K562 (cell line): ENCODE measurements around the gene ORC2. TPM values are rescaled to one million over a fixed set of nuclear protein-coding genes. Genes with fewer than 3 reads are reported as not detected.
A peak's percentile ranks its signal among the peaks of the same experiment; 100 is the strongest.

Experiments used
- ATF2 ChIP-seq: sonication (generic); formaldehyde crosslinking; IDR thresholded peaks from 2 replicates; pipeline ENCODE4 v1.8.1; 2022; ENCODE audit warnings: missing genetic modification reagents
- CBX2 ChIP-seq: fragments of 200-600 bp; sonication (generic); IDR thresholded peaks from one replicate; pipeline ENCODE4 v1.6.1; 2012; ENCODE audit warnings: mild to moderate bottlenecking, low read length, inconsistent platforms; ENCODE audit not compliant: insufficient read depth, poor library complexity, severe bottlenecking
- HMG20B ChIP-seq: fragments of 250-450 bp; sonication (Bioruptor Pico); IDR thresholded peaks from 2 replicates; pipeline ENCODE4 v1.5.0; 2021; ENCODE audit warnings: mild to moderate bottlenecking
- IFI16 ChIP-seq: fragments of 250-450 bp; sonication (Bioruptor Pico); IDR thresholded peaks from 2 replicates; pipeline ENCODE4 v2.1.2; 2022; ENCODE audit warnings: mild to moderate bottlenecking, inconsistent platforms
- KDM4B ChIP-seq, 2 experiments: fragments of 450-650 bp in 1 of 2; sonication (generic) in 1 of 2; IDR thresholded peaks; 2 replicates each; pipeline ENCODE4 v1.6.1; 2016 to 2017; ENCODE audit warnings: borderline replicate concordance in 2 of 2, antibody characterized with exemption in 1 of 2, low read depth in 1 of 2, mild to moderate bottlenecking in 1 of 2
- MEF2A ChIP-seq: IDR thresholded peaks from 2 replicates; pipeline ENCODE4 v1.6.1; 2011; ENCODE audit warnings: low read depth, mild to moderate bottlenecking, low read length, moderate library complexity; ENCODE audit not compliant: control insufficient read depth
- MYBL2 ChIP-seq, 2 experiments: fragments of 450-650 bp in 1 of 2; sonication (generic) in 1 of 2; formaldehyde crosslinking in 1 of 2; IDR thresholded peaks; 2 replicates each; pipeline versions ENCODE4 v1.6.1 to v1.8.1; 2017 to 2022; ENCODE audit warnings: borderline replicate concordance in 1 of 2, inconsistent platforms in 1 of 2, low read depth in 1 of 2, mild to moderate bottlenecking in 1 of 2, missing genetic modification reagents in 1 of 2, moderate library complexity in 1 of 2
- RAD21 ChIP-seq, 2 experiments: fragments of 250-450 bp in 1 of 2; fragments of 450-650 bp in 1 of 2; sonication (Bioruptor Pico) in 1 of 2; formaldehyde crosslinking in 1 of 2; IDR thresholded peaks in 1 of 2; conservative IDR thresholded peaks in 1 of 2; 2 replicates each; pipeline versions ENCODE4 v1.4.0 to v1.8.0; 2020 to 2022; ENCODE audit warnings: mild to moderate bottlenecking in 2 of 2, moderate library complexity in 1 of 2
- RBM15 ChIP-seq: fragments of 200-400 bp; formaldehyde crosslinking; IDR thresholded peaks from 2 replicates; pipeline ENCODE4 v1.6.1; 2018; ENCODE audit warnings: mild to moderate bottlenecking, low read length, moderate library complexity; ENCODE audit not compliant: insufficient read depth
- ZBTB11 ChIP-seq, 3 experiments: fragments of 200-800 bp in 1 of 3; fragments of 250-450 bp in 1 of 3; fragments of 450-650 bp in 1 of 3; sonication (Bioruptor Pico) in 1 of 3; sonication (Bioruptor generic) in 1 of 3; formaldehyde crosslinking in 1 of 3; IDR thresholded peaks; 2 replicates each; pipeline versions ENCODE4 v1.6.1 to v1.8.0; 2016 to 2022; ENCODE audit warnings: mild to moderate bottlenecking in 2 of 3, missing genetic modification characterization in 2 of 3, missing compliant biosample characterization in 1 of 3, moderate library complexity in 1 of 3
- ZC3H4 ChIP-seq: sonication (generic); formaldehyde crosslinking; IDR thresholded peaks from 2 replicates; pipeline ENCODE4 v1.9.0; 2021; ENCODE audit warnings: missing genetic modification reagents, borderline replicate concordance
- ZNF239 ChIP-seq: fragments of 250-450 bp; sonication (Bioruptor Pico); IDR thresholded peaks from 2 replicates; pipeline ENCODE4 v1.4.0; 2020; ENCODE audit warnings: mild to moderate bottlenecking
- ZNF280A ChIP-seq: fragments of 450-650 bp; IDR thresholded peaks from 2 replicates; pipeline ENCODE4 v1.6.1; 2018; ENCODE audit warnings: mild to moderate bottlenecking, low read depth; ENCODE audit not compliant: partially characterized antibody
- ZNF398 ChIP-seq: fragments of 250-450 bp; sonication (Bioruptor Pico); IDR thresholded peaks from 2 replicates; pipeline ENCODE4 v1.8.0; 2021; ENCODE audit warnings: moderate library complexity, mild to moderate bottlenecking, inconsistent platforms
- ZNF764 ChIP-seq: fragments of 250-450 bp; sonication (Bioruptor Pico); IDR thresholded peaks from 2 replicates; pipeline ENCODE4 v1.4.0; 2020; ENCODE audit warnings: low read depth, mild to moderate bottlenecking, moderate library complexity
- polyA plus RNA-seq, 8 experiments: library from polyadenylated mRNA; depleted of rRNA in 4 of 8; stranded (reverse) in 5 of 8; unstranded in 3 of 8; fragments of >200 nt; fragmentation: Nextera tagmentation in 2 of 8; fragmentation: Illumina TruSeq in 1 of 8; extraction: Ambion mirVana in 2 of 8; extraction: Trizol in 1 of 8; gene quantifications; 2 replicates each; pipeline versions ENCODE4 v1.2.1 to v1.2.3, GENCODE V29; 2011 to 2014; ENCODE audit warnings: inconsistent platforms in 1 of 8, missing spikeins in 1 of 8
- total RNA-seq, 7 experiments: library from RNA; depleted of rRNA in 6 of 7; stranded (reverse); fragments of >200 nt in 6 of 7; fragmentation: Illumina TruSeq in 2 of 7; extraction: Trizol in 2 of 7; gene quantifications; 2 replicates each; pipeline versions ENCODE4 v1.2.1 to v1.2.3, GENCODE V29; 2011 to 2021; ENCODE audit warnings: low replicate concordance in 1 of 7

Gene ORC2
- total and polyA plus RNA-seq, 9 of the 15 experiments (the other 6 are each of a cell fraction or from before 2014, with no cell fraction given): 5.6 to 41.1 (median 19.0) TPM

- TF ChIP-seq ATF2 (CRISPR knock-in tag) (no peak), CBX2 (no peak), MEF2A (no peak), MYBL2 (IDR thresholded peaks at IDR 0.05; ENCODE audit: low read depth) (peak; percentile 73), MYBL2 (CRISPR knock-in tag; IDR thresholded peaks at IDR 0.05; ENCODE audit: borderline replicate concordance) (no peak), RAD21 (CRISPR knock-in tag; conservative IDR thresholded peaks at IDR 0.05 in 1 of 2, IDR thresholded peaks at IDR 0.05 in 1 of 2) (no peak; a peak in 1 of 4 replicates), ZNF398 (no peak), ZNF764 (no peak), ZNF239 (no peak), ZC3H4 (CRISPR knock-in tag) (no peak), RBM15 (no peak), HMG20B (CRISPR knock-in tag) (no peak), ZBTB11 (CRISPR knock-in tag; IDR thresholded peaks at IDR 0.05) (peak; percentile 94 to 99 (median 98)), KDM4B (IDR thresholded peaks at IDR 0.05; ENCODE audit: borderline replicate concordance in 2 of 2, low read depth in 1 of 2) (peak in 1 of 2 experiments; percentile 36; a peak in 1 of 4 replicates), ZNF280A (no peak), IFI16 (CRISPR knock-in tag) (no peak)
Measured at GRCh38 chr2:200888704-200889625, 74.5 kb downstream of the ORC2 start, which contains the start of the genes NIF3L1 and PPIL3 (continued).
